Measurements from ENCODE around the gene SOX6. TPM values are rescaled to one million over a fixed set of nuclear protein-coding genes. Genes with fewer than 3 reads are reported as not detected.

The SOX6 gene
- total RNA-seq, 1 experiment from 2014 or later = not detected

GRCh38 chr11:16091862-16092261, 264.5 kb downstream of the SOX6 start:
- Mint-ChIP-seq H3K4me1 (peaks cover 6 to 9% of the 10 kb centered on the region in 2 experiments), H3K9me3 (no peaks in the 10 kb centered on the region), H3K4me3 (no peak overlapping the region), H3K27ac (no peak overlapping the region), H3K36me3 (ENCODE audit: insufficient read depth in 1 of 3, low read depth in 3 of 3) (no peaks in the 10 kb centered on the region), H3K27me3 (ENCODE audit: low read depth) (no peaks in the 10 kb centered on the region; the same call in 1 of the 2 replicates)
- no peak overlapping the region for H4K91ac ChIP-seq (ENCODE audit: insufficient read length, low read depth, low read length)
- H3K4me2 ChIP-seq (ENCODE audit: insufficient read depth, insufficient read length, low read length) = no peak overlapping the region
- H3K18ac ChIP-seq (ENCODE audit: insufficient read length, low read depth, low read length) = no peak overlapping the region
- H2AK5ac ChIP-seq (ENCODE audit: insufficient read length, low read length) = no peak overlapping the region
- no peak overlapping the region for H2AFZ ChIP-seq (ENCODE audit: low read length)
- H2BK20ac ChIP-seq (ENCODE audit: low read depth, low read length, poor library complexity, severe bottlenecking) = no peak overlapping the region
- no peak overlapping the region for H3K4ac ChIP-seq (ENCODE audit: low read depth, low read length)
- H3K9ac ChIP-seq (ENCODE audit: extremely low read depth, insufficient read length, low read length) = no peak overlapping the region
- H2BK5ac ChIP-seq (ENCODE audit: insufficient read length, low read length) = no peak overlapping the region
- H3K23me2 ChIP-seq (ENCODE audit: insufficient read length, low read depth, low read length, poor library complexity, severe bottlenecking) = no peaks in the 10 kb centered on the region
- no peak overlapping the region for H4K5ac ChIP-seq (ENCODE audit: insufficient read length, low read depth, low read length)
- no peak overlapping the region for H4K8ac ChIP-seq (replicated peaks; ENCODE audit: insufficient read length, low read depth, low read length)
- WGBS (ENCODE audit: extremely low coverage, insufficient read length, low lambda C conversion rate) = no CpG with 5 or more reads among the region's 1 CpG
- DNase-seq = no peak
- no peaks in the 10 kb centered on the region for H4K20me1 ChIP-seq (ENCODE audit: control insufficient read depth, insufficient read depth, insufficient read length)
- no peak overlapping the region for H3K14ac ChIP-seq (ENCODE audit: insufficient read depth, low read length)
- H3K9me3 ChIP-seq (ENCODE audit: control insufficient read depth, low read depth, low read length) = no peaks in the 10 kb centered on the region
- H3K79me2 ChIP-seq (ENCODE audit: insufficient read depth, low read length) = no peaks in the 10 kb centered on the region
- no peak for TF ChIP-seq CTCF (conservative IDR thresholded peaks at IDR 0.05)
- H3K27ac ChIP-seq (ENCODE audit: insufficient read length, low read depth, low read length) = no peak overlapping the region
- H3T11ph ChIP-seq (ENCODE audit: low read length) = no peak overlapping the region
- no peak overlapping the region for H2BK120ac ChIP-seq (ENCODE audit: low read depth, low read length, poor library complexity, severe bottlenecking)
- H3K79me1 ChIP-seq (ENCODE audit: insufficient read depth, low read depth, low read length, poor library complexity, severe bottlenecking) = no peaks in the 10 kb centered on the region
- no peaks in the 10 kb centered on the region for H3K27me3 ChIP-seq (ENCODE audit: insufficient read depth, low read length)
- no peak overlapping the region for H3K56ac ChIP-seq (ENCODE audit: insufficient read length, low read depth, low read length)
- no peaks in the 10 kb centered on the region for H3K4me1 ChIP-seq (ENCODE audit: insufficient read depth, low read length)
- H3K23ac ChIP-seq (ENCODE audit: insufficient read length, low read depth, low read length) = no peak overlapping the region
- H2BK15ac ChIP-seq (ENCODE audit: low read depth, low read length) = no peak overlapping the region
- no peak overlapping the region for H2BK12ac ChIP-seq (ENCODE audit: insufficient read length, low read depth, low read length)
